Nephron (organoid): ENCODE data around the gene B3GAT3.
"Not testable (repeated sequence)": the region's sequence is repeated elsewhere in the genome, so short reads cannot be mapped to it uniquely, and the experiment has no call there.

Experiments
- H3K27ac Mint-ChIP-seq, 3 experiments: 2 replicates each; pipeline ENCODE4 v1.8.0; 2020; ENCODE audit warnings: mixed read lengths in 3 of 3, mild to moderate bottlenecking in 2 of 3, moderate library complexity in 1 of 3
- H3K27me3 Mint-ChIP-seq: 2 replicates; pipeline ENCODE4 v1.8.0; 2021; ENCODE audit warnings: low read depth, mild to moderate bottlenecking, moderate library complexity, mixed read lengths
- H3K36me3 Mint-ChIP-seq: 2 replicates; pipeline ENCODE4 v1.8.0; 2020; ENCODE audit warnings: low read depth, mixed read lengths
- H3K4me1 Mint-ChIP-seq: 2 replicates; pipeline ENCODE4 v1.8.0; 2020; ENCODE audit warnings: mixed read lengths
- H3K4me3 Mint-ChIP-seq, 3 experiments: 2 replicates each; pipeline ENCODE4 v1.8.0; 2020; ENCODE audit warnings: mild to moderate bottlenecking in 3 of 3, mixed read lengths in 3 of 3, moderate library complexity in 2 of 3
- H3K9me3 Mint-ChIP-seq: 2 replicates; pipeline ENCODE4 v1.8.0; 2020; ENCODE audit warnings: mixed read lengths
- CTCF ChIP-seq, 3 experiments: fragments of 200-600 bp; sonication (generic); IDR thresholded peaks; one replicate each; pipeline ENCODE4 v1.5.0; 2021; ENCODE audit warnings: antibody characterized with exemption in 3 of 3; ENCODE audit not compliant: unreplicated experiment in 3 of 3

Gene B3GAT3

GRCh38 chr11:62627713-62628112, 5.9 kb upstream of the B3GAT3 start:
- Mint-ChIP-seq H3K4me1 (no peaks in the 10 kb centered on the region), H3K36me3 (peaks cover 70% of the 10 kb centered on the region), H3K27me3 (no peaks in the 10 kb centered on the region), H3K27ac (peak overlapping the region in 1 of 3 experiments; percentile 6), H3K9me3 (no peaks in the 10 kb centered on the region), H3K4me3 (no peak overlapping the region)
- TF ChIP-seq CTCF (IDR thresholded peaks at IDR 0.05; ENCODE audit: unreplicated experiment in 3 of 3) = no peak

GRCh38 chr11:62622476-62623089, 797 bp upstream of the B3GAT3 start:
- H3K4me1 Mint-ChIP-seq = peaks cover 21% of the 10 kb centered on the region
- TF ChIP-seq CTCF (IDR thresholded peaks at IDR 0.05; ENCODE audit: unreplicated experiment in 3 of 3) = no peak
- H3K36me3 Mint-ChIP-seq = peaks cover 31% of the 10 kb centered on the region
- H3K9me3 Mint-ChIP-seq = no peaks in the 10 kb centered on the region
- H3K27ac Mint-ChIP-seq = peak overlapping the region; percentile 94 to 96 (median 95)
- peak overlapping the region; percentile 79 to 91 (median 80) for H3K4me3 Mint-ChIP-seq
- H3K27me3 Mint-ChIP-seq = no peaks in the 10 kb centered on the region

- Mint-ChIP-seq H3K36me3 (peaks cover 19% of the 10 kb centered on the region), H3K27ac (peak overlapping the region; percentile 94 to 96 (median 95)), H3K4me3 (peak overlapping the region; percentile 91 to 98 (median 96)), H3K27me3 (no peaks in the 10 kb centered on the region), H3K4me1 (peaks cover 21% of the 10 kb centered on the region), H3K9me3 (no peaks in the 10 kb centered on the region)
- TF ChIP-seq CTCF (IDR thresholded peaks at IDR 0.05; ENCODE audit: unreplicated experiment in 3 of 3) = no peak
Measured at GRCh38 chr11:62621027-62621566, 689 bp downstream of the B3GAT3 start.

GRCh38 chr11:62616957-62617356, 4.8 kb downstream of the B3GAT3 start:
- Mint-ChIP-seq H3K36me3 (peaks cover 11% of the 10 kb centered on the region), H3K4me1 (peaks cover 24% of the 10 kb centered on the region)
- H3K9me3 Mint-ChIP-seq, H3K27me3 Mint-ChIP-seq, H3K4me3 Mint-ChIP-seq, H3K27ac Mint-ChIP-seq: not testable (repeated sequence)

GRCh38 chr11:62615521-62615920, 6.3 kb downstream of the B3GAT3 start:
- no peak for TF ChIP-seq CTCF (IDR thresholded peaks at IDR 0.05; ENCODE audit: unreplicated experiment in 3 of 3)
- peaks cover under 1% of the 10 kb centered on the region for H3K27me3 Mint-ChIP-seq
- no peaks in the 10 kb centered on the region for H3K9me3 Mint-ChIP-seq
- peaks cover 22% of the 10 kb centered on the region for H3K4me1 Mint-ChIP-seq
- no peak overlapping the region for H3K4me3 Mint-ChIP-seq
- no peak overlapping the region for H3K27ac Mint-ChIP-seq
- H3K36me3 Mint-ChIP-seq = peaks cover 11% of the 10 kb centered on the region

- Mint-ChIP-seq H3K27ac (peak overlapping the region; percentile 90 to 94 (median 94)), H3K4me1 (peaks cover 24% of the 10 kb centered on the region), H3K9me3 (no peaks in the 10 kb centered on the region), H3K36me3 (peaks cover 8% of the 10 kb centered on the region), H3K4me3 (peak overlapping the region; percentile 77 to 86 (median 85)), H3K27me3 (peaks cover 5% of the 10 kb centered on the region)
- no peak for TF ChIP-seq CTCF (IDR thresholded peaks at IDR 0.05; ENCODE audit: unreplicated experiment in 3 of 3)
Measured at GRCh38 chr11:62614275-62614674, 7.5 kb downstream of the B3GAT3 start.
